HG03442 (cell line): ENCODE results near the gene EXD3.
"Not testable (repeated sequence)": the region's sequence is repeated elsewhere in the genome, so short reads cannot be mapped to it uniquely, and the experiment has no call there.

Source experiments
- ATAC-seq: cut with Tn5 transposase; IDR thresholded peaks from one replicate; pipeline ENCODE4 v1.9.1; 2021; ENCODE audit warnings: mild to moderate bottlenecking, moderate library complexity; ENCODE audit not compliant: unreplicated experiment

The EXD3 gene

DNA sequence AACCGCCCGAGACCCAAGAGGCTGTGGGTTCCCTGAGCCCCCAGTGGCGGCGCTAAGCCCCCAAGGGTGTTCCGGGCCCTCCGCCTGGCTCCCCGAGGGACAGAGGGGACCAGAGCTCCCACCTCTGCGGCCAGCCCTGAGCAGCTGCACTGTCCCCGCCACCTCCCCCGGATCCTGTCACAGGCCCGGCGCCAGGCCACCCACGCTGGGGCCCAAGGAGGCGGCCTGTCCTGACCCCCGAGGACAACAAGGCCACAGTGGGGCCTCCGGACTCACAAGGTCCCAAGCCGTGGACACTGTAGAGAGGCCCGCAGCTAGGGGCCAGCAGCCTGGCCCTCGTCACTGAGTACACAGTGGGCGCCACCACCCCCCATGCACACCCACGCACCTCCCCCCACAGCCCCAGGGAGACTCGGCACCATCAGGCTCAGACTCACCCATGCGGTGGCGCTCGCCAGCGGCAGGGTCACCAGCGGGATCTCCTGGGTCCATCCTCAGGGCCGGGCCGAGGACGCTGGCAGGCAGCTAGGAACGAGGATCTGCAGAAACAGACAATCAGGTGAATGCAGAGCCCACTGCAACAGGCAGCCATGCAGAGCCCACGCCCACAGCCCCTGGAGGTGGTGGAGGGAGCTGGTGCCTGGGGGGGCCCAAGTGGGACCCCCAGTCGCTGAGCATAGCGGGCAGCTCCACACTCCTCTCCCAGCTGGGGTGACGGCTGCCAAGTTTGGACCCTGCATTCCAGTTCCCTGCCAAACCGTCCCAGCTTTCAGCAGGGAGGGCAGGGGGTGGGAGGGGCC lies 27.9 kb downstream of the EXD3 start:
- no peak for ATAC-seq

DNA sequence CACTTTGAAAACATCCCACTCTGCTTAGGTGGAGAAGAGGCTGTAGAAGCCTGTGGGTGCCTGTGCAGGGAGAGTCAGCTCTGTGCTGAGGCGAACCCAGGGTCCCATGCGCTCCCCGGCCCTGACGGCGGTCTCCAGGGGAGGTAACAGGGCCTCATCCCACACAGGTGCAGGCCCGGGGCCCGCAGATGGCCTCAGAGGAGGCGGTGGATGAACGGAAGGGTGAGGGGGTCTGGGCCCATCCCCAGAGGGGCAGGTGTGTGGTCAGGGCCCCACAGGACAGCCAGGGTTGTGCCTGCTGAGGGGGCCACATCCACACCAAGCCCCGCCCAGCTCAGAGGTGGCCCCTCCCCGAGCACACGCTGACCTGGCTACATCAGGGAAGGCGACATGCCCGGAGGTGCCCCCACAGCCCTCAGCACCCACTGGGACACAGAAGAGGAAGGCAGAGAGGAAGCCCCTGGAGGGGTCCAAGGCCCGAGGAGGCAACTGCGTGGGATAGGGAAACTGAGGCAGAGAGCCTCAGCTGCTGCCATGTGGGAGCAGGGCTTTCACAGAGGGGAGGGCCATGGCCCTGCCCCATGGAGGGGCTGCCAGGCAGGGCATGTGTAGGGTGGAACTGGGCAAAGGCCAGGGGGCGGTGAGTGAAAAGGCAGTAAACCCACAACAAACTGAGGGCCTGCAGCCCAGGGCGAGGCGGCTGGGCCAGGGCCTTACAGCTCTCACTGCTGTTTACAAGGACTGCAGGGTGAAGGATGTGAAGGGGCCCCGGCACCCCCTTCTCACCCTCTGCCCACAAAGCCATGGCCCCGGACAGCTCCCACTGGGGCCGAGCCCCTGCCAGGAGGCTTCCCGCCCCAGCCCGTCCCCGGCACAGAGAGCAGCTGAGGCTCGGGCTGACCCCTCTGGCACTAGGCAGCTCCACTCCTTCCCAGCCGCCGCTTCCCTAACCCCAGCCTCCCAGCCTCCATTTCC lies 29.5 kb downstream of the EXD3 start:
- no peak for ATAC-seq

DNA sequence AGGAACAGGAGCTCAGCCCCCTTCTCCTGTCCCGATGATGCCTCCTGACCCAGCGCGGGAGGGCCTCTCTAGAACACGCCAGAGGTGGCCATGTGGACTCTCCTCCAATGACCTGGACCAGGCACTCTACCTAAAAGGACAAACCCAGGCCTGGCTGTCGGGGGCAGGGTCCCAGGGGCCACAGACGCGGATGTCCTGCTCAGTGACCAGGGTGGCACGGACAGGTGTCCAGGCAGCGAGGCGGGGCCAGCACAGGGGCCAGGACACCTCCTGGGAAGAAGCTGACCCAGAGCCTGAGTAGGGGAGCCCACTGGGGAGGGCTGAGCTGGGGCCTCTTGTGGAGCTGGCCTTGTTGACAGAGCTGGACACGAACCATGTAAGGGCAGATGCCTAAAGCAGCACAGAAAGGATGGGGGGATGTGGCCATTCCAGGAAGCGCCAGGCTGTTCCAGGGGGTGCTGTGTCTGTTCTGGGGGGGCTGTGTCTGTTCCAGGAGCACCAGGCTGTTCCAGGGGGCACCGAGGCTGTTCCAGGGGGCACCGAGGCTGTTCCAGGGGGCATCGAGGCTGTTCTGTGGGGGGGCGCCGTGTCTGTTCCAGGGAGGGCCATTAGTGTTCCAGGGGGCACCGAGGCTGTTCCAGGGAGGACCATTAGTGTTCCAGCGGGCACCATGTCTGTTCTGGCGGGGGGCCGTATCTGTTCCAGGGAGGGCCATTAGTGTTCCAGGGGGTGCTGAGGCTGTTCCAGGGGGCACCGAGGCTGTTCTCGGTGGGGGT lies 30.5 kb downstream of the EXD3 start:
- ATAC-seq: no peak

GRCh38 chr9:137391411-137391754 lies 31.6 kb downstream of the EXD3 start:
- ATAC-seq: no peak

DNA sequence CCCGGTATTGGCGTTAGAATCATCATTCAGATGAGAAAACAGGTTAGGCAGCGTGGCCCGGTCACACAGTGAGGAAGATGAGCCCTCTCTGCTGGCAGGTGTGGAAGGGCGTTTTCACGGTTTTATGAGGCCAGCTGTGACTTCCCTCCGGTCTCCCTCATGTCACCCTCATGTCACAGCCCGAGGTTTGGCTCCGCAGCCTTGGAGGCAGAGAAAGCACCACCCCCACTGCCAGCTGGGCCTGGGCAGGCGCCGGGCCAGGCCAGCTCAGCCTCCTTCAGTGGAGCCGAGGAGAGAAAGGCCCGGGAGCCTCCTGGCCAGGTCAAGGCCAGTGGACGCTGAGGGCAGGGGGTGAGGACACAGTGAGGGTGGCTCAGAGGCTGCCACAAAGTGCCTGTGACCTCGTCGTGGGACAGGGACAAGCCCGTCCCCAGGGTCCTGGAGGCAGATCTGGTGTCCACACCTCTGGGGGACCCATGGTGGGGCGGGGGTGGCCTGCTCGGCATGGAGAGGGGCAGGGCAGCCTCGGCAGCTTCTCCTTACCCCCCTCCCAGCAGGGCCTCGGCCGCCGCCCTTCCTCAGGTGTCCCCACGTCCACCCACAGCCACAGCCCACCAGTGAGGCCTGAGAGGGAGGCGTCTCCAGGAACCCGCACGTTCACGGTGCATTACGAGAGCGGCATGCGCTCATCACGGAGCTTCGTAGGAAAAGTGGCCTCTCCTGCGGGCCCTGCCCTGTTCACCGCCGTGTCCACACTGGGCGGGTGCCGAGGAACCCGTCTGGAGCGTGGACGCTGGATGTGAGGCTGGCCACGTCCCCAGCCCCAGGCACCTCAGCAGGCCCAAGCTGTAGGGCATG lies 32.2 kb downstream of the EXD3 start:
- no peak for ATAC-seq

- no peak for ATAC-seq
Observed at GRCh38 chr9:137389428-137389746, 33.6 kb downstream of the EXD3 start.

DNA sequence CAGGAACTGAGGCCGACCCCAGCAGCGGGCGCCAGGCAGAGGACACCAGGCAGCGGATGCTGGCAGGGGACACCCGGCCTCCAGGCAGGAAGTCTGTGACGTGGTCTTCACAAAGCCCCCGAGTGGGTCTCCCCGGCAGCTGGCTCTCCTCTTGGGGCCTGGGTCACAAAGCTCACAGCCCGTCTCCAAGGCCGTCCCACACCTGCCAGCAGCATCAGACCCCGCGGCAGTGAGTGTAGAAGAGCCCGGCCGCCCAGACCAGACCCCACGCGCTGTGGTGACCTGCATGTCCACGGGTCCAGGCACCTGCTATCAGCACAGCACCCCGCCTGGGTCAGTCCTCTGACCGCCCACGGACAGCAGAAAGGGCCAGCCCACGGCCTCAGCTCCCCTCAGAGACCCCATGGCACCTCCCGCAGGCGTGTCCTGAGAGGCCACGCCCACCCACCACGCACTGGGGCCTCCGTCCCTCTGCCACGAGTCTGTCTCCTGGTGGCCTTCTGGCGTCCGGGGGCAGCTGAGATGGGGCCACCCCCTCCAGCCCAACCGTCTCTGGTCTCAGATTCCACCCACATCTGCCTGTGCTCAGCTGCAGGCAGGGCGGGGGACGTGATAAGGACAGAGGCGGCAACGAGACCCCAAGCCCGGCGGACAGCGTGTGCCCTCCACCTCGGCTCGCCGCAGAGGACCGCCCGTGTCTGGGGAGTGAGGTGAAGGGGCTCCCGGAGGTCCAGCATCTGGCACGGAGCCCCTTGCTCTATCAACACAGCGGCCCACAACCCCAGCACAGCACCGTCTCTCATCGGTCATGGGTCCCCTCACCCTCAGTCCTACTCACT lies 34.2 kb downstream of the EXD3 start:
- no peak for ATAC-seq

DNA sequence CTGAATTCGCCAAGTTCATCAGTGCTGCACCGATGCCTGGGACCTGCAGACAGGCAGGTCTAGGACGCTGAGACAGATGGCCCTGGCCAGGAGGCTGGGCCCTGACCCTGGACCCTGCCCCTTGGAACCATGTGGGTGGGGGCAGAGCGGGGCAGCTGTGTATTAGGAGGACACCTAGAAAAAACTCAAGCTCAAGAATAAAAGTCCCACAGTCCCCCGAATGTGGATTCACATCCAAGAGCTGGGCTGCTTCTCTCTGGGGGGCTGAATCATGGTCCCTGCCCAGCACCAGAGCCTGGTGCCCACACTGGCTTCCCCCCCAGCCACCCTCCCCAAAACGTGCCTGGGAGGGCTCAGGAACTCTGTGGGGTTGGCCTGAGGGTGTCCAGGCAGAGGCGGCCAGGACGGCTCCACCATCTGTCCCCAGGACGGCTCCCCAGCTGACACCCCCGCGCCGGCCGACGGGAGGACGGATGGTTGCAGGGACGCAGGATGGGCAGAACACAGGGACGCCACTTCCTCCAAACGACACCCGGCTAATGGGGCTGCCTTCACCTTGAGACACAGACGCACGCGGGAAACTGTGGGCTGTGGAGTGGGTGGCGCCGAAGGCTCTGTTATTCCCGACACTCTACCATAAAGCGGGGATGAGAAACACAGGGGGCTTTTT lies 34.9 kb downstream of the EXD3 start:
- no peak for ATAC-seq

GRCh38 chr9:137387114-137387890 lies 35.7 kb downstream of the EXD3 start:
- no peak for ATAC-seq

DNA sequence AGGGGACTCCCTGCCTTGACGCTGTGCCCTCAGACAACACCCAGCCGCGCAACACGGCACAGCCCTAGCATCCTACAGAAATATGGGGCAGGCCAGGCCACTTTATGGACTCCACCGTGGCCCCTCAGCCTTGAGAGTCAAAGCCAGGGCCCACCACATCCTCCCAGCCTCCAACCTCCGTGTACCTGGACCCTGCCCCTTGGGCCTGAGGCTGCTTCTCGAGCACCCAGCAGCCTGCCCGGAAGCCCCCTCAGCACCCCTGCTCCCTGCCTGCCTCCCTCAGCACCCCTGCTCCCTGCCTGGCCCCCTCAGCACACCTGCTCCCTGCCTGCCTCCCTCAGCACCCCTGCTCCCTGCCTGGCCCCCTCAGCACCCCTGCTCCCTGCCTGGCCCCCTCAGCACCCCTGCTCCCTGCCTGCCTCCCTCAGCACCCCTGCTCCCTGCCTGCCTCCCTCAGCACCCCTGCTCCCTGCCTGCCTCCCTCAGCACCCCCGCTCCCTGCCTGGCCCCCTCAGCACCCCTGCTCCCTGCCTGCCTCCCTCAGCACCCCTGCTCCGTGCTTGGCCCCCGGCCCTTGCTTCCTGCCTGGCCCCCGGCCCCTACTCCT lies 36.4 kb downstream of the EXD3 start:
- ATAC-seq: not testable (repeated sequence)

DNA sequence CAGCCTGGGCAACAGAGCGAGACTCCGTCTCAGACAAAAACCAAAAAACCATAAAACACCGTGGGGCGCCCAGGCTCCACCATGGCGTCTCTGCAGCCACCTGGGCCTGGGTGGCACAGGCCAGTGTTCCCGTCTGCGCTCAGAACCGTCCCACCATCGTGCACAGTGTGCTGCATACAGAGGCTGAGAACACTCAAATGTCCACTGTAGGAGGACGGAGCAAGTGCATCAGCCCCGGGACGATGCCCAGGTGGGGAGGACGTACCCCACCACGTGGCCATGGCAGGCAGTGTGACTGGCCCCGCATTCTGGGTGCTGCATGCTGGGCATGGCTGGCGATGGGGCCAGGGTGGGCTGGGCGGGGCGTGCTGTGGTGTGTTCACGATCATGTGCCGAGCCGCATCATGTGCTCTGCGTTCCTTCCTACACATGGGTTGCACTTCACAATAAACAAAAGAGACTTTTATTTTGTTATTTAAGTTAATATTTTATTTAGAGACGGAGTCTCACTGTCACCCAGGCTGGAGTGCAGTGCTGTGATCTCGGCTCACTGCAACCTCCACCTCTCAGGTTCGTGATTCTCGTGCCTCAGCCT lies 37.8 kb downstream of the EXD3 start:
- ATAC-seq: no peak

DNA sequence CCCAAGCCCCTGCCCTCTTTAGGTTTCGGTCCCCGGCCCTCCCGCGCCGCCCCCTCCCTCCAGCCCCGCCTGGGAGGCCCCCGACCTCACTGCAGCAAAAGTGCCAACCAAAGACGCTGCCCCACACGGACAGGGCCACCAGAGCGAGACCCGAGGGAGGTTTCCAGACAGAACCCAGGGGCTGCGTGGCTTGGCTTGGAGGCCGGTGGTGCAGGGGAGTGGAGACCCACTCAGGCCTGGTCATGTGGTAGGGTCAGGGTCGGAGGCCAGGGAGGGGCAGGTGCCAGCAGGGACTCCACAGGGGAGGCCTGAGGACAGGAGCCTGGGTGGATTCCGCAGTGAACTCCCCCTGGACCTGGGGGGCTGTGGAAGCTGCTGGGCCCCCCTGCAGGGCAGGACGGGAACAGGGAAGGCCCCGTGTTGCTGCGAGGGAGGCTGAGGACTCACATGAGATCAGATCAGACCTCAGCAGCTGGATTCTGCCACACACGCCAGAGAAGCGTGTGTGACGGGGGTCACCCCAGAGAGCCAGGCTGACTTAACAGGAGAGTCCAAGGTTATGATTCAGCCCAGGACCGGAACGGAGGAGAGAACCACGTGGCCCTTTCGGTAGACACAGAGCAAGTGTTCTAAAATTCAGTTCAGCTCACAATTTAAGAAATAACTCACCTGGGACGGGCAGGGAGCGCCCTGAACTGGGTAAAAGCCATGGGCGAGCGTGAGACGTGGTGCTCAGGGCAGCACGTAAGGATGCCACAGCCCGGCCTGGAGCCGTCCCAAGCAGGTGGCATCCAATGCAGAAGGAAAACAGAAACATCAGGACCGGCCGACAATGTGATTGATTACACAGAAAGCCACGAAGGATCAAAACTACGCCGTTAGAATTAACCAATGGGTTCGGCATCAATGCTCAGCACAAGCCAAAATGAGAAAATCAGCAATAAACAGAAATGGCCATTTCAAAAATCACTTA lies 38.9 kb downstream of the EXD3 start:
- no peak for ATAC-seq

DNA sequence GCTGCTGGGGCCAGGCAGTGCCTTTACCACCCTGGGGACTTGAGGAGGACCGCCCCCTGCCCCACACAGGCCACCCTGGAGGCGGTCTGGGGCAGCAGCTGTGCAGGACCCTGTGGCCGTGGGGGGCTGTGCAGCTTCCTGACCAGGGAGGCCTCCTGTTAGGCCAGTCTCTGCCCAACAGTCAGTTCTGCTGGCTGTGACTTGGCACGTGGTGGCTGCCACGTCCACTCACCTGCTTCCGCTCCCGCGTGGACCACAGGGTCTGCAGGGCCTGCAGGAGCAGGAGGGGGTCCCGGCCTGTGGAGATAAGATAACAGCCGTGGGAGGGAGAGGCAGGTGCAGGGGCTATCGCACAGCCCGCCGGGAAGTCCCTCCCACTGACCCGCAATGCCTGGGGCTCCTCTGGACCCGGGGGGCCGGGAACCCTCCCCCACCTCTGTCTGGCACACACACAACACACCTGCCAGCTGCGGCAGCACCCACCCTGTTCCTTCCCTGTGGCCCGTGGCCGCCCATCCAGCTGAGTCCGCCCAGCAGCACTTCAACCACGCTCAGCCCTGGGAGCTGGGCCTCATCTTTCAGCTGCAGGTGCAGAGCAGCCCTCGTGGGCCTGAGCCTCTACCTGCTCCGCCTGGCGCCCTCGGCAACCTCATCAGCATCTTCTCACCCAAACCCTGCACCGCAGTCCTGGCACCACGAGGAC lies 39.7 kb downstream of the EXD3 start:
- ATAC-seq: no peak

DNA sequence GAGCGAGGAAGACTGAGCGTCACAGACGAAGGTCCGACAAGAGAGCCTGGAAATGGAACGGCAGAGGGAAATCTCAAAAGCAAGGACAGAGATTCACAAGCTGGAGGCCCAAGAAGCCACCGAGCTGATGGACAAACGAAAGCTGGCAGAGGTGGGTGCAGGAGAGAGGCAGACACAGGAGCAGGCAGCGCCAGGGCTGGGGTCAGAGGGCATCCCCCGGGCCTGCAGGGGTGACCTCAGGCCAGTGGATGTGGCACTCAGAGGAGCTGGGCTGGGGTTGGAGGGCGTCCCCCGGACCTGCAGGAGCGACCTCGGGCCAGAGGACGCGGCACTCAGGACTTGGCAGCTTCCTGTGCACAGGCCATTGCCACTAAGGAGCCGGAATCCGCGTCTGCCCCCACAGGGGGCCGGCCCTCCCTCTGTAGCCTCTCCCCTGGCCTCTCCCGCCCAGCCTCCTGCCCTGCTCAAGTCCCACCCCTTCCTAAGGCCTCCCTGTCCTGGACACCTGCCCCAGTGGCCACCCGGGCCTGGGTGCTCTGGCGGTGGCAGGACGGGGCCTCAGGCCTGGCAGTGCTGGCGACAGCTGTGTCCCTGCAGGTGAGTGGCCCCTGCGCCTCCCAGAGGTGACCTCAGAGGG lies 40.4 kb downstream of the EXD3 start:
- no peak for ATAC-seq
